ENCODE results near the gene KLF15. TPM values are rescaled to one million over a fixed set of nuclear protein-coding genes. Genes with fewer than 3 reads are reported as not detected.

Gene KLF15
- total and polyA plus RNA-seq, 2 experiments from 2014 or later = 1.8 to 16.7 TPM

DNA sequence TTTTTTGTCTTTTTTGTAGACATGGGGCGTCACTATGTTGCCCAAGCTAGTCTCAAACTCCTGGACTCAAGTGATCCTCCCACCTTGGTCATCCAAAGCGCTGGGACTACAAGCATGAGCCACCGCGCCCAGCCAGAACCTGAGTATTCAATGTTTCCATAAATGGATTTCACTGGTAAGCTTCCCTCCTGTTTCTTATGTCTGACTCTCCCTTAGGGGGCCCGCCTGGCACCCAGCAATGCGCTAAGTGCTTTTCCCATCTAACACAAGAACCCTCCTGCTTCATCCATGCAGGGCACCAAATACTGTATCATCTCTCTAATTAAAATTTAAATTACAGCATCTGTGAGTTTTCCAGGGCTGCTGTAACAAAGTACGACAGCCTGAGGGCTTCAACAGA, 44.9 kb downstream of the KLF15 start:
- no peak overlapping the region for H3K27ac ChIP-seq
- H4K20me1 ChIP-seq (ENCODE audit: insufficient read depth, poor library complexity, severe bottlenecking) = no peaks in the 10 kb centered on the region
- H3K9me3 ChIP-seq (ENCODE audit: low read depth) = no peaks in the 10 kb centered on the region
- no peak overlapping the region for H3K4me2 ChIP-seq
- DNase-seq (ENCODE audit: low spot score) = no peak
- no peaks in the 10 kb centered on the region for H3K36me3 ChIP-seq (replicated peaks; ENCODE audit: insufficient read depth, low read depth)
- no peaks in the 10 kb centered on the region for H3K9me2 ChIP-seq (replicated peaks; ENCODE audit: insufficient read depth)
- no peak for TF ChIP-seq EZH2phosphoT487 (IDR thresholded peaks at IDR 0.05; ENCODE audit: low read depth, severe bottlenecking, unreplicated experiment)
- no peak for TF ChIP-seq EZH2 (IDR thresholded peaks at IDR 0.05; ENCODE audit: borderline replicate concordance)
- TF ChIP-seq, protein P1, sequence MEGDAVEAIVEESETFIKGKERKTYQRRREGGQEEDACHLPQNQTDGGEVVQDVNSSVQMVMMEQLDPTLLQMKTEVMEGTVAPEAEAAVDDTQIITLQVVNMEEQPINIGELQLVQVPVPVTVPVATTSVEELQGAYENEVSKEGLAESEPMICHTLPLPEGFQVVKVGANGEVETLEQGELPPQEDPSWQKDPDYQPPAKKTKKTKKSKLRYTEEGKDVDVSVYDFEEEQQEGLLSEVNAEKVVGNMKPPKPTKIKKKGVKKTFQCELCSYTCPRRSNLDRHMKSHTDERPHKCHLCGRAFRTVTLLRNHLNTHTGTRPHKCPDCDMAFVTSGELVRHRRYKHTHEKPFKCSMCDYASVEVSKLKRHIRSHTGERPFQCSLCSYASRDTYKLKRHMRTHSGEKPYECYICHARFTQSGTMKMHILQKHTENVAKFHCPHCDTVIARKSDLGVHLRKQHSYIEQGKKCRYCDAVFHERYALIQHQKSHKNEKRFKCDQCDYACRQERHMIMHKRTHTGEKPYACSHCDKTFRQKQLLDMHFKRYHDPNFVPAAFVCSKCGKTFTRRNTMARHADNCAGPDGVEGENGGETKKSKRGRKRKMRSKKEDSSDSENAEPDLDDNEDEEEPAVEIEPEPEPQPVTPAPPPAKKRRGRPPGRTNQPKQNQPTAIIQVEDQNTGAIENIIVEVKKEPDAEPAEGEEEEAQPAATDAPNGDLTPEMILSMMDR (IDR thresholded peaks at IDR 0.05; ENCODE audit: poor library complexity) = no peak
- peaks cover 11% of the 10 kb centered on the region for H3K4me1 ChIP-seq (ENCODE audit: insufficient read depth)
- H3K27me3 ChIP-seq = no peaks in the 10 kb centered on the region
- H3K79me2 ChIP-seq = no peaks in the 10 kb centered on the region
- 94% methylated on average over 7 of the region's 7 CpGs for WGBS (ENCODE audit: low lambda C conversion rate, missing lambda C conversion rate)
- no peak overlapping the region for H3K4me3 ChIP-seq
- H2AFZ ChIP-seq = no peak overlapping the region

DNA sequence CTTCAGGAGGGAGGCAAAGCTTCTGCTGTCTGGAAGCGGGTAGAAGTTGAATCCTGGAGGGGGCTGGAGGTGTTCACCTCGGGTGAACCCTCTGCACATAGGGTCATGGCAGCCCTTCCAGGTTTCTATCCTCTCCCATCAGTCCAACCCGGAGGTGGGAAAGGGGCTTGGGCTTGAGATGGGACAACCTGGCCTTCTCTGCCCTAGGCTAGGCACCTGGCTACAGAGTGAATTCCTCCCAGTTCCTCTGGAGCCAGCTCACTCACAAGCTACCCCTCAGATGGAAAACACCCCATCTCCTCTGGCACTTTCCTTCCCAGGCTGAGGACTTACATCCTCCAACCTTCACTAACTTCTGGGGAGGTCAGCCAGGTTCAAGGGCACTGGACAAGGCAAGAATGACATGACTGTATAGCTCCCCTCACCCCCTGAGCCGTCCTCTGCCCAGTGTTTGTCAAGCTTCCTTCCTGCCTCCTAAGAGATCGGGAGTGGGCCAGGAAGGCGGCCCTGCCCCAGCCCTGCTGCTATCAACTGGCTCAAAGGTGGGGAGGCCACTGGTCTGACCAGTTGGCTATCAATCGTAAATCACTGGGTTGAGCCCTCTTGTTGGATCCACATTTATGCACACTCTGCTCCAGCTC, 45.8 kb downstream of the KLF15 start:
- H3K9me3 ChIP-seq (ENCODE audit: low read depth) = no peaks in the 10 kb centered on the region
- no peaks in the 10 kb centered on the region for H4K20me1 ChIP-seq (ENCODE audit: insufficient read depth, poor library complexity, severe bottlenecking)
- no peaks in the 10 kb centered on the region for H3K79me2 ChIP-seq
- no peaks in the 10 kb centered on the region for H3K36me3 ChIP-seq (replicated peaks; ENCODE audit: insufficient read depth, low read depth)
- TF ChIP-seq, protein P1 (IDR thresholded peaks at IDR 0.05; ENCODE audit: poor library complexity) = no peak
- TF ChIP-seq EZH2 (IDR thresholded peaks at IDR 0.05; ENCODE audit: borderline replicate concordance) (no peak), EZH2phosphoT487 (IDR thresholded peaks at IDR 0.05; ENCODE audit: low read depth, severe bottlenecking, unreplicated experiment) (no peak)
- no peak overlapping the region for H2AFZ ChIP-seq
- no peaks in the 10 kb centered on the region for H3K27me3 ChIP-seq
- no peak for DNase-seq (ENCODE audit: low spot score)
- peaks cover 11% of the 10 kb centered on the region for H3K4me1 ChIP-seq (ENCODE audit: insufficient read depth)
- H3K27ac ChIP-seq = no peak overlapping the region
- H3K4me2 ChIP-seq = no peak overlapping the region
- no peak overlapping the region for H3K4me3 ChIP-seq
- WGBS (ENCODE audit: low lambda C conversion rate, missing lambda C conversion rate) = 79% methylated on average over 7 of the region's 7 CpGs
- H3K9me2 ChIP-seq (replicated peaks; ENCODE audit: insufficient read depth) = no peaks in the 10 kb centered on the region

DNA sequence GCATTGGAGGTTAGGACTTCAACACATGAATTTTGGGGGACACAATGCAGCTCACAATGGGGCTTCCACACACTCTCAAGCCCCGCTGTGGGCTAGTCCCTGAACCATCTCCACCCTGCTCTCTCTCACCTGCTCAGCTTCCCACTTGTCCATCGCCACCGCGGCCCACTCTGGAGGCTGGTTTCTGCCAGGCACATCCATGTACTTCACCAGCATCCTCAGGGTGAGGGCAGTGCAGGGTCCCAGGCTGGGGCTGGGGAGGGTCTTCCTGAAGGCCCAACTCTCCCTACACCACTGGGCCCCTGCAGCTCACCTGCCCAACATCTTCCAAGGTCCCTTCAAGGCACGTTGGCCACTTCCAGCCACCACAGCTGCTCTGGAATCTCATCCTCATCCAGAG, 46.4 kb downstream of the KLF15 start:
- DNase-seq (ENCODE audit: low spot score) = no peak
- no peak overlapping the region for H3K27ac ChIP-seq
- 84% methylated on average over 5 of the region's 5 CpGs for WGBS (ENCODE audit: low lambda C conversion rate, missing lambda C conversion rate)

DNA sequence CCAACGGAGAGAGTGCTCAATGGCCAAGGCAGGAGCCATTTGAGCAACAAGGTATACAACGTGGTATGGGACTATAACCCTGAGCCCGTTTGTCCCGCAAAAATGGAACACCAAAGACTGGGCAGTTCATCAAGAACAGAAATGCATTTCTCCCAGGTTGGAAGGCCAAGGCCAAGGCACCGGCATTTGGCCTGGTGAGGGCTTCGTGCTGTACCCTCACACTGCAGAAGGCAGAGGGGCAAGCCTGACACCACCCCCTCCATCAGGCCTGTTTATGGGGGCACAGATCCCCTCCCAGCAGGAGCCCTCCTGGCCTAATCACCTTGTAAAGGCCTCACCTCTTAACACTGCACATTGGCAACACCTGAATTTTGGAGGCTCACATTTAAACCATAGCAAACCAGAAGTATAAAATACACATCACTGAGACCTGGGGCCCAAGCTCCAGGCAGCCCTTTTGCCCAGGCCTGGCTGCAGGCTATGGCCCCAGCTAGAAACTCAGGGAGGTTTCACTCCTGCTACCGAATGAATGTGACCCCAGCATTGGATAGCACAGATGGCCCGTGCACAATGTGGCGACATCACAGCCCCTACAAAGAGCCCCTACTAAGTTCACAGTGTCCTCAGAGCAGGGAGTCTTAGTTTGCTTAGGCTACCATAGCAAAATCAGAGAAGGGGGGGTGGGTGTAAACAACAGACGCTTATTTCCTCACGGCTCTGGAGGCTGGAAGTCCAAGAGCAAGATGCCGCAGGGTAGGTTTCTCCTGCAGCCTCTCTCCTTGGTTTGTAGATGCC, 47.1 kb downstream of the KLF15 start:
- no peak for DNase-seq (ENCODE audit: low spot score)
- Histone ChIP-seq H3K79me2 (no peaks in the 10 kb centered on the region), H3K4me3 (no peak overlapping the region), H3K27me3 (no peaks in the 10 kb centered on the region), H3K4me2 (no peak overlapping the region), H3K36me3 (replicated peaks; ENCODE audit: insufficient read depth, low read depth) (no peaks in the 10 kb centered on the region), H3K4me1 (ENCODE audit: insufficient read depth) (peaks cover 5% of the 10 kb centered on the region), H2AFZ (no peak overlapping the region), H4K20me1 (ENCODE audit: insufficient read depth, poor library complexity, severe bottlenecking) (no peaks in the 10 kb centered on the region), H3K9me3 (ENCODE audit: low read depth) (no peaks in the 10 kb centered on the region), H3K27ac (no peak overlapping the region), H3K9me2 (replicated peaks; ENCODE audit: insufficient read depth) (no peaks in the 10 kb centered on the region)
- WGBS (ENCODE audit: low lambda C conversion rate, missing lambda C conversion rate) = 88% methylated on average over 12 of the region's 12 CpGs
- TF ChIP-seq, protein P1 (IDR thresholded peaks at IDR 0.05; ENCODE audit: poor library complexity) = no peak
- no peak for TF ChIP-seq EZH2phosphoT487 (IDR thresholded peaks at IDR 0.05; ENCODE audit: low read depth, severe bottlenecking, unreplicated experiment)
- no peak for TF ChIP-seq EZH2 (IDR thresholded peaks at IDR 0.05; ENCODE audit: borderline replicate concordance)

More for the DNA sequence above, 46.4 kb downstream of the KLF15 start:
- Histone ChIP-seq H3K79me2 (no peaks in the 10 kb centered on the region), H3K27me3 (no peaks in the 10 kb centered on the region), H3K4me1 (ENCODE audit: insufficient read depth) (peaks cover 7% of the 10 kb centered on the region), H3K9me3 (ENCODE audit: low read depth) (no peaks in the 10 kb centered on the region), H3K4me2 (no peak overlapping the region), H3K36me3 (replicated peaks; ENCODE audit: insufficient read depth, low read depth) (no peaks in the 10 kb centered on the region), H4K20me1 (ENCODE audit: insufficient read depth, poor library complexity, severe bottlenecking) (no peaks in the 10 kb centered on the region), H3K9me2 (replicated peaks; ENCODE audit: insufficient read depth) (no peaks in the 10 kb centered on the region), H3K4me3 (no peak overlapping the region), H2AFZ (no peak overlapping the region)
- no peak for TF ChIP-seq EZH2 (IDR thresholded peaks at IDR 0.05; ENCODE audit: borderline replicate concordance)
- TF ChIP-seq EZH2phosphoT487 (IDR thresholded peaks at IDR 0.05; ENCODE audit: low read depth, severe bottlenecking, unreplicated experiment) = no peak

Measured in hepatocyte (in vitro differentiated cells).